Astrocyte (in vitro differentiated cells and primary cell): ENCODE measurements around the gene RASGRP2. TPM values are rescaled to one million over a fixed set of nuclear protein-coding genes. Genes with fewer than 3 reads are reported as not detected.
A peak's percentile ranks its signal among the peaks of the same experiment; 100 is the strongest.

ENCODE experiments used
- DNase-seq: peaks from one replicate; pipeline ENCODE4 v3.0.0-alpha.2; 2010; ENCODE audit warnings: low read depth
- FAIRE-seq: peaks from 2 replicates; lab custom pipeline; 2011; peaks lifted over from hg19 to GRCh38; lab: Jason Lieb, UNC
- H2AFZ ChIP-seq: 2 replicates; pipeline ENCODE4 v1.6.0; 2012; ENCODE audit warnings: low read depth, low read length, inconsistent platforms
- H3K27ac ChIP-seq: 2 replicates; pipeline ENCODE4 v1.5.1; 2011; ENCODE audit warnings: low read depth, low read length, inconsistent platforms
- H3K27me3 ChIP-seq: 2 replicates; pipeline ENCODE4 v1.6.0; 2011; ENCODE audit warnings: low read length, inconsistent platforms; ENCODE audit not compliant: insufficient read depth
- H3K36me3 ChIP-seq: 2 replicates; pipeline ENCODE4 v1.5.1; 2011; ENCODE audit warnings: low read length, inconsistent platforms; ENCODE audit not compliant: insufficient read depth
- H3K4me1 ChIP-seq: 2 replicates; pipeline ENCODE4 v1.5.1; 2011; ENCODE audit warnings: low read length, inconsistent platforms; ENCODE audit not compliant: insufficient read depth
- H3K4me2 ChIP-seq: 2 replicates; pipeline ENCODE4 v1.6.0; 2012; ENCODE audit warnings: low read length, inconsistent platforms
- H3K4me3 ChIP-seq: 2 replicates; pipeline ENCODE4 v1.5.1; 2011; ENCODE audit warnings: low read depth, mild to moderate bottlenecking, low read length, inconsistent platforms; ENCODE audit not compliant: insufficient read depth
- H3K79me2 ChIP-seq: 2 replicates; pipeline ENCODE4 v1.6.0; 2012; ENCODE audit warnings: mild to moderate bottlenecking, low read length, inconsistent platforms; ENCODE audit not compliant: insufficient read depth
- H3K9ac ChIP-seq: 2 replicates; pipeline ENCODE4 v1.6.0; 2012; ENCODE audit warnings: mild to moderate bottlenecking, low read length, inconsistent platforms
- H3K9me3 ChIP-seq: 2 replicates; pipeline ENCODE4 v1.5.1; 2012; ENCODE audit warnings: low read depth, mild to moderate bottlenecking, low read length, inconsistent platforms; ENCODE audit not compliant: insufficient read depth
- H4K20me1 ChIP-seq: 2 replicates; pipeline ENCODE4 v1.6.0; 2012; ENCODE audit warnings: low read length, inconsistent platforms; ENCODE audit not compliant: insufficient read depth
- H3K27ac Mint-ChIP-seq: one replicate; pipeline ENCODE4 v1.8.0; 2021; ENCODE audit warnings: mild to moderate bottlenecking, mixed read lengths; ENCODE audit not compliant: unreplicated experiment
- H3K27me3 Mint-ChIP-seq: one replicate; pipeline ENCODE4 v1.8.0; 2021; ENCODE audit warnings: low read depth, mixed read lengths; ENCODE audit not compliant: unreplicated experiment
- H3K36me3 Mint-ChIP-seq: one replicate; pipeline ENCODE4 v1.8.0; 2021; ENCODE audit warnings: low read depth, mixed read lengths; ENCODE audit not compliant: unreplicated experiment
- H3K4me1 Mint-ChIP-seq: one replicate; pipeline ENCODE4 v1.8.0; 2021; ENCODE audit warnings: low read depth, mixed read lengths; ENCODE audit not compliant: unreplicated experiment
- H3K4me3 Mint-ChIP-seq: one replicate; pipeline ENCODE4 v1.8.0; 2021; ENCODE audit warnings: mild to moderate bottlenecking, moderate library complexity, mixed read lengths; ENCODE audit not compliant: unreplicated experiment
- H3K9me3 Mint-ChIP-seq: one replicate; pipeline ENCODE4 v1.8.0; 2021; ENCODE audit warnings: mild to moderate bottlenecking, mixed read lengths; ENCODE audit not compliant: unreplicated experiment
- EZH2 ChIP-seq: IDR thresholded peaks from 2 replicates; pipeline ENCODE4 v1.6.1; 2012; ENCODE audit warnings: mild to moderate bottlenecking, low read length, inconsistent platforms; ENCODE audit not compliant: insufficient read depth
- total RNA-seq: library from RNA; stranded (reverse); gene quantifications from 2 replicates; pipeline ENCODE4 v1.2.1, GENCODE V29; 2021
- TF ChIP-seq, protein P1 (sequence below): IDR thresholded peaks from 2 replicates; pipeline ENCODE4 v1.5.1; 2011; ENCODE audit warnings: low read depth, mild to moderate bottlenecking, inconsistent platforms, low read length, moderate library complexity; ENCODE audit not compliant: insufficient read depth

RASGRP2 gene
- total RNA-seq, 1 donor from 2014 or later: 3.9 TPM

GRCh38 chr11:64776425-64776824, 32.5 kb upstream of the RASGRP2 start:
- DNase-seq (no peak), FAIRE-seq (no peak)
- Histone ChIP-seq H3K9me3 (no peaks in the 10 kb centered on the region), H3K27ac (no peak overlapping the region), H3K9ac (peak overlapping the region; percentile 93), H3K27me3 (no peaks in the 10 kb centered on the region), H2AFZ (no peak overlapping the region), H3K79me2 (peaks cover 61% of the 10 kb centered on the region), H3K4me3 (peak overlapping the region; percentile 99), H3K4me2 (peak overlapping the region; percentile 92), H3K36me3 (peaks cover 51% of the 10 kb centered on the region), H4K20me1 (peaks cover 61% of the 10 kb centered on the region), H3K4me1 (peaks cover 13% of the 10 kb centered on the region)
- H3K9me3 Mint-ChIP-seq: no peaks in the 10 kb centered on the region
- H3K27me3 Mint-ChIP-seq: no peaks in the 10 kb centered on the region
- no peak overlapping the region for H3K27ac Mint-ChIP-seq
- TF ChIP-seq EZH2: no peak
- TF ChIP-seq, protein P1, sequence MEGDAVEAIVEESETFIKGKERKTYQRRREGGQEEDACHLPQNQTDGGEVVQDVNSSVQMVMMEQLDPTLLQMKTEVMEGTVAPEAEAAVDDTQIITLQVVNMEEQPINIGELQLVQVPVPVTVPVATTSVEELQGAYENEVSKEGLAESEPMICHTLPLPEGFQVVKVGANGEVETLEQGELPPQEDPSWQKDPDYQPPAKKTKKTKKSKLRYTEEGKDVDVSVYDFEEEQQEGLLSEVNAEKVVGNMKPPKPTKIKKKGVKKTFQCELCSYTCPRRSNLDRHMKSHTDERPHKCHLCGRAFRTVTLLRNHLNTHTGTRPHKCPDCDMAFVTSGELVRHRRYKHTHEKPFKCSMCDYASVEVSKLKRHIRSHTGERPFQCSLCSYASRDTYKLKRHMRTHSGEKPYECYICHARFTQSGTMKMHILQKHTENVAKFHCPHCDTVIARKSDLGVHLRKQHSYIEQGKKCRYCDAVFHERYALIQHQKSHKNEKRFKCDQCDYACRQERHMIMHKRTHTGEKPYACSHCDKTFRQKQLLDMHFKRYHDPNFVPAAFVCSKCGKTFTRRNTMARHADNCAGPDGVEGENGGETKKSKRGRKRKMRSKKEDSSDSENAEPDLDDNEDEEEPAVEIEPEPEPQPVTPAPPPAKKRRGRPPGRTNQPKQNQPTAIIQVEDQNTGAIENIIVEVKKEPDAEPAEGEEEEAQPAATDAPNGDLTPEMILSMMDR: no peak
- H3K4me3 Mint-ChIP-seq: peak overlapping the region; percentile 98
- peaks cover 6% of the 10 kb centered on the region for H3K36me3 Mint-ChIP-seq
- peaks cover 20% of the 10 kb centered on the region for H3K4me1 Mint-ChIP-seq

DNA sequence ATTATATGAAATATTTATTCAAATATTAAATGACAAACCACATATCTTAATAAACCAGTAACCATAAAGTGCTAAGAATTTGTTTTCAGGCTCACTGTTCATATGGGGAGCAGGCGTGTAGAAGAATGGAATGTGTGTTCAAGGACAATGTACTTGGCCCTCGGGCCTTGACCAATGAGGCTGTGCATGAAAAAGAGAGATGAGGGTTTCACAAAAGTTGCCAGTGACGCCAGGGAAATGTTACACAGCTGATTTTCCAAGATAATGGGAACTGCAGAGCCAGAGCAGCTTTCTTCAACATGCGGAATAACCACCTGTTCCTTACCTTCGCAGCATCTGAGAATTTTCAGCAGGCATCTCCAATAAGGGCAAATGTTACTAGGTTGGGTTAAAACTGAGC, 30.2 kb upstream of the RASGRP2 start:
- H3K27me3 ChIP-seq: no peaks in the 10 kb centered on the region
- TF ChIP-seq, protein P1: no peak
- TF ChIP-seq EZH2: no peak
- no peak for FAIRE-seq
- no peak overlapping the region for H3K9ac ChIP-seq
- no peaks in the 10 kb centered on the region for H3K9me3 Mint-ChIP-seq
- no peaks in the 10 kb centered on the region for H3K27me3 Mint-ChIP-seq
- peaks cover 84% of the 10 kb centered on the region for H4K20me1 ChIP-seq
- peaks cover 73% of the 10 kb centered on the region for H3K36me3 ChIP-seq
- H3K27ac Mint-ChIP-seq: no peak overlapping the region
- H3K4me2 ChIP-seq: no peak overlapping the region
- H3K9me3 ChIP-seq: no peaks in the 10 kb centered on the region
- H3K4me3 Mint-ChIP-seq: no peak overlapping the region
- peaks cover 20% of the 10 kb centered on the region for H3K4me1 Mint-ChIP-seq
- DNase-seq: no peak
- H2AFZ ChIP-seq: no peak overlapping the region
- peaks cover 81% of the 10 kb centered on the region for H3K79me2 ChIP-seq
- peaks cover 6% of the 10 kb centered on the region for H3K36me3 Mint-ChIP-seq
- no peak overlapping the region for H3K27ac ChIP-seq
- no peak overlapping the region for H3K4me3 ChIP-seq
- H3K4me1 ChIP-seq: peaks cover 13% of the 10 kb centered on the region

- H3K27me3 ChIP-seq: no peaks in the 10 kb centered on the region
- H3K4me2 ChIP-seq: no peak overlapping the region
- Mint-ChIP-seq H3K4me1 (peaks cover 20% of the 10 kb centered on the region), H3K36me3 (peaks cover 10% of the 10 kb centered on the region), H3K9me3 (no peaks in the 10 kb centered on the region), H3K4me3 (no peak overlapping the region), H3K27ac (no peak overlapping the region), H3K27me3 (no peaks in the 10 kb centered on the region)
- TF ChIP-seq, protein P1: no peak
- TF ChIP-seq EZH2: no peak
- H3K79me2 ChIP-seq: peaks cover 90% of the 10 kb centered on the region
- H3K9me3 ChIP-seq: no peaks in the 10 kb centered on the region
- H2AFZ ChIP-seq: no peak overlapping the region
- H3K9ac ChIP-seq: no peak overlapping the region
- H3K27ac ChIP-seq: no peak overlapping the region
- DNase-seq (no peak), FAIRE-seq (no peak)
- H3K36me3 ChIP-seq: peaks cover 89% of the 10 kb centered on the region
- peaks cover 100% of the 10 kb centered on the region for H4K20me1 ChIP-seq
- H3K4me1 ChIP-seq: peaks cover 13% of the 10 kb centered on the region
- no peak overlapping the region for H3K4me3 ChIP-seq
These were observed 28.5 kb upstream of the RASGRP2 start for GRCh38 chr11:64772303-64773018.
